HepG2 (cell line): ENCODE measurements around the gene CCDC6. TPM values are rescaled to one million over a fixed set of nuclear protein-coding genes. Genes with fewer than 3 reads are reported as not detected.

ENCODE experiments used
- ATM ChIP-seq: fragments of 450-650 bp; IDR thresholded peaks from 2 replicates; pipeline ENCODE4 v1.7.1; 2017; ENCODE audit warnings: mild to moderate bottlenecking, borderline replicate concordance
- DNMT3B ChIP-seq: conservative IDR thresholded peaks from 2 replicates; pipeline ENCODE4 v1.6.1; 2016; ENCODE audit warnings: missing biosample characterization, control low read depth
- FOXC1 ChIP-seq: sonication (generic); formaldehyde crosslinking; IDR thresholded peaks from 2 replicates; pipeline ENCODE4 v1.8.0; 2022; ENCODE audit warnings: mild to moderate bottlenecking, missing genetic modification reagents, borderline replicate concordance
- HOXA9 ChIP-seq: sonication (generic); formaldehyde crosslinking; IDR thresholded peaks from 2 replicates; pipeline ENCODE4 v1.8.1; 2022; ENCODE audit warnings: missing genetic modification reagents, mild to moderate bottlenecking, moderate library complexity, borderline replicate concordance
- PCBP1 ChIP-seq: fragments of 200-400 bp; formaldehyde crosslinking; IDR thresholded peaks from 2 replicates; pipeline ENCODE4 v1.6.1; 2017; ENCODE audit warnings: mild to moderate bottlenecking, low read depth, low read length, borderline replicate concordance
- PHF20 ChIP-seq: sonication (generic); formaldehyde crosslinking; IDR thresholded peaks from 2 replicates; pipeline ENCODE4 v1.5.0; 2020; ENCODE audit warnings: mild to moderate bottlenecking, missing genetic modification reagents
- POLR2G ChIP-seq: fragments of 200-400 bp; formaldehyde crosslinking; IDR thresholded peaks from 2 replicates; pipeline ENCODE4 v1.6.1; 2018; ENCODE audit warnings: mild to moderate bottlenecking, low read depth, low read length, moderate library complexity
- PPARG ChIP-seq: conservative IDR thresholded peaks from 2 replicates; pipeline ENCODE4 v1.6.1; 2016; ENCODE audit warnings: missing biosample characterization, missing genetic modification reagents
- REL ChIP-seq: sonication (generic); formaldehyde crosslinking; conservative IDR thresholded peaks from 2 replicates; pipeline ENCODE4 v1.8.0; 2022; ENCODE audit warnings: mild to moderate bottlenecking, missing genetic modification reagents, moderate library complexity
- REXO4 ChIP-seq: sonication (generic); formaldehyde crosslinking; IDR thresholded peaks from 2 replicates; pipeline ENCODE4 v1.8.0; 2022; ENCODE audit warnings: missing genetic modification reagents, mild to moderate bottlenecking, borderline replicate concordance
- RXRA ChIP-seq: sonication (generic); formaldehyde crosslinking; IDR thresholded peaks from 2 replicates; pipeline ENCODE4 v1.5.1; 2020; ENCODE audit warnings: missing genetic modification reagents
- TAF15 ChIP-seq: fragments of 200-400 bp; formaldehyde crosslinking; IDR thresholded peaks from one replicate; pipeline ENCODE4 v1.6.1; 2018; ENCODE audit warnings: mild to moderate bottlenecking, low read depth, low read length; ENCODE audit not compliant: poor library complexity, severe bottlenecking
- ZFP1 ChIP-seq: IDR thresholded peaks from 2 replicates; pipeline ENCODE4 v1.6.1; 2016
- ZMAT3 ChIP-seq: sonication (generic); formaldehyde crosslinking; conservative IDR thresholded peaks from 2 replicates; pipeline ENCODE4 v1.7.0; 2021; ENCODE audit warnings: missing genetic modification reagents
- ZNF136 ChIP-seq: sonication (generic); formaldehyde crosslinking; IDR thresholded peaks from 2 replicates; pipeline ENCODE4 v1.8.1; 2022; ENCODE audit warnings: low read depth, mild to moderate bottlenecking, moderate library complexity, missing genetic modification reagents
- ZNF234 ChIP-seq: sonication (generic); formaldehyde crosslinking; conservative IDR thresholded peaks from 2 replicates; pipeline ENCODE4 v1.5.1; 2020; ENCODE audit warnings: mild to moderate bottlenecking, missing genetic modification reagents
- ZNF329 ChIP-seq: sonication (generic); formaldehyde crosslinking; IDR thresholded peaks from 2 replicates; pipeline ENCODE4 v1.9.0; 2021; ENCODE audit warnings: low read depth, mild to moderate bottlenecking, missing genetic modification reagents
- ZNF432 ChIP-seq: sonication (generic); formaldehyde crosslinking; IDR thresholded peaks from 2 replicates; pipeline ENCODE4 v1.5.0; 2020; ENCODE audit warnings: missing genetic modification reagents, mild to moderate bottlenecking, borderline replicate concordance
- ZNF549 ChIP-seq: sonication (generic); formaldehyde crosslinking; IDR thresholded peaks from 2 replicates; pipeline ENCODE4 v1.5.0; 2020; ENCODE audit warnings: missing genetic modification reagents
- ZNF775 ChIP-seq: sonication (generic); formaldehyde crosslinking; IDR thresholded peaks from 2 replicates; pipeline ENCODE4 v1.4.0; 2020; ENCODE audit warnings: missing genetic modification reagents, mild to moderate bottlenecking, moderate library complexity, borderline replicate concordance
- ZNF777 ChIP-seq: sonication (generic); formaldehyde crosslinking; IDR thresholded peaks from 2 replicates; pipeline ENCODE4 v1.4.0; 2020; ENCODE audit warnings: missing genetic modification reagents
- polyA plus RNA-seq, 8 experiments: library from polyadenylated mRNA; depleted of rRNA in 3 of 8; stranded (reverse) in 7 of 8; unstranded in 1 of 8; fragments of >200 nt; fragmentation: Illumina TruSeq in 4 of 8; extraction: Trizol in 4 of 8; gene quantifications; 2 replicates each; pipeline versions ENCODE4 v1.2.1 to v1.2.3, GENCODE V29; 2011 to 2016; ENCODE audit warnings: low read depth in 4 of 8, missing spikeins in 1 of 8, mixed read lengths in 1 of 8; ENCODE audit not compliant: insufficient read depth in 1 of 8
- total RNA-seq, 5 experiments: library from RNA; depleted of rRNA; stranded (reverse); fragments of >200 nt; fragmentation: Illumina TruSeq; extraction: Trizol; gene quantifications; 2 replicates each; pipeline ENCODE4 v1.2.3, GENCODE V29; 2016; ENCODE audit warnings: low read depth in 1 of 5
- TF ChIP-seq, protein P1 (sequence below): sonication (generic); formaldehyde crosslinking; conservative IDR thresholded peaks from 2 replicates; pipeline ENCODE4 v1.4.0; 2020; ENCODE audit warnings: missing genetic modification reagents
- TF ChIP-seq, protein P2 (sequence below): sonication (generic); formaldehyde crosslinking; IDR thresholded peaks from 2 replicates; pipeline ENCODE4 v1.8.0; 2022; ENCODE audit warnings: missing genetic modification reagents, mild to moderate bottlenecking, inconsistent platforms, borderline replicate concordance
- TF ChIP-seq, protein P3 (sequence below): sonication (generic); formaldehyde crosslinking; IDR thresholded peaks from 2 replicates; pipeline ENCODE4 v1.4.0; 2020; ENCODE audit warnings: missing genetic modification reagents, low read depth, mild to moderate bottlenecking, borderline replicate concordance

CCDC6 gene
- total and polyA plus RNA-seq, 2 of the 13 experiments (the other 11 are each of a cell fraction or from before 2014, with no cell fraction given) = 17.9 to 18.3 TPM

DNA sequence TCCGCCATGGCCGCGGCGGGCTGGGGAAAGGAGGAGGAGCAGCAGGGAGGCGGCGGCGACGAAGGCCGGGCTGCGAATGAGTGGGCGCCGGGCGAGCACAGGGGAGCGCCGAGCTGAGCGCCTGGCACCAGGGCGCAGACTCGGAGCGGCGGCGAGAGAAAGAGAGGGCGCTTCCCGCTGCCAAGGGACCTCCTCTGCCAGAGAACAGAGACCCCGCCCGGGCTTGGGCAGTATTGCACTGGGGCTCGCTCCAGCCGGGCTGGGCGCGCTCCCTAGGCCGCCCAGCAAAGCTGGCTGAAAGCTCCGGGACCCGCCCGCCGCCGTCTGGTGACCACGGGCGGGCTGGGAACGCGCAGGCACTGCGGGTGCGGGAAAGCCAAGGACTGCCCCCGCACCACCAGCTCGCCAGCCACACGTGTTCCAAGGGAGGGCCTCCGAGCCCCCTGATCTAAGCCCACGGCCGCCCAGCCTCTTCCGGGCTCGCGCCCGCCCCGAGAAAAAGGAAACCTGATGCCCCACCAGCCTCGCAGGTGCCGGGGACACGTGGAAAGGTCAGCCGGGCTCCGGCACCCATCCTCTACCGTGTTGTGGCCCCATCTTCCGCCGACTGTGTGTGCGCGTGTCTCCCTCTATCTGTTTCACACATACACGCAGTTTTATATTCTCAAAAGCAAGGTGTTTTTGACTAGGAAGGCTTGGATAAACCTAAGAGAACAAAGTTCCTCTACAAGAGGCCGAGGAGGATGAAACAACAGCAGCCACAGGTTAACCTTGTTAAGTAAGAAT lies at the start of gene CCDC6 (continued):
- TF ChIP-seq, protein P1, sequence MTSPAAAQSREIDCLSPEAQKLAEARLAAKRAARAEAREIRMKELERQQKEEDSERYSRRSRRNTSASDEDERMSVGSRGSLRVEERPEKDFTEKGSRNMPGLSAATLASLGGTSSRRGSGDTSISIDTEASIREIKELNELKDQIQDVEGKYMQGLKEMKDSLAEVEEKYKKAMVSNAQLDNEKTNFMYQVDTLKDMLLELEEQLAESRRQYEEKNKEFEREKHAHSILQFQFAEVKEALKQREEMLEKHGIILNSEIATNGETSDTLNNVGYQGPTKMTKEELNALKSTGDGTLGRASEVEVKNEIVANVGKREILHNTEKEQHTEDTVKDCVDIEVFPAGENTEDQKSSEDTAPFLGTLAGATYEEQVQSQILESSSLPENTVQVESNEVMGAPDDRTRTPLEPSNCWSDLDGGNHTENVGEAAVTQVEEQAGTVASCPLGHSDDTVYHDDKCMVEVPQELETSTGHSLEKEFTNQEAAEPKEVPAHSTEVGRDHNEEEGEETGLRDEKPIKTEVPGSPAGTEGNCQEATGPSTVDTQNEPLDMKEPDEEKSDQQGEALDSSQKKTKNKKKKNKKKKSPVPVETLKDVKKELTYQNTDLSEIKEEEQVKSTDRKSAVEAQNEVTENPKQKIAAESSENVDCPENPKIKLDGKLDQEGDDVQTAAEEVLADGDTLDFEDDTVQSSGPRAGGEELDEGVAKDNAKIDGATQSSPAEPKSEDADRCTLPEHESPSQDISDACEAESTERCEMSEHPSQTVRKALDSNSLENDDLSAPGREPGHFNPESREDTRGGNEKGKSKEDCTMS (CRISPR knock-in tag) = no peak
- TF ChIP-seq PHF20 (peak; percentile 73), ZNF432 (no peak), ATM (no peak), REXO4 (no peak), FOXC1 (CRISPR knock-in tag) (peak; percentile 91), ZNF136 (peak; percentile 84; the same call in 1 of the 2 replicates), ZNF329 (CRISPR knock-in tag) (no peak; the same call in 1 of the 2 replicates), TAF15 (no peak), ZMAT3 (peak; percentile 86; the same call in 1 of the 2 replicates), ZNF549 (CRISPR knock-in tag) (no peak), ZFP1 (CRISPR knock-in tag) (peak; percentile 86), PPARG (CRISPR knock-in tag) (peak; percentile 20; the same call in 1 of the 2 replicates), HOXA9 (CRISPR knock-in tag) (no peak), ZNF777 (CRISPR knock-in tag) (peak; percentile 77; the same call in 1 of the 2 replicates), ZNF775 (CRISPR knock-in tag) (no peak), DNMT3B (peak; percentile 77; the same call in 1 of the 2 replicates), REL (peak; percentile 9; the same call in 1 of the 2 replicates), PCBP1 (no peak), ZNF234 (CRISPR knock-in tag) (no peak), POLR2G (peak; percentile 79), RXRA (CRISPR knock-in tag) (peak; percentile 85)
- TF ChIP-seq, protein P2, sequence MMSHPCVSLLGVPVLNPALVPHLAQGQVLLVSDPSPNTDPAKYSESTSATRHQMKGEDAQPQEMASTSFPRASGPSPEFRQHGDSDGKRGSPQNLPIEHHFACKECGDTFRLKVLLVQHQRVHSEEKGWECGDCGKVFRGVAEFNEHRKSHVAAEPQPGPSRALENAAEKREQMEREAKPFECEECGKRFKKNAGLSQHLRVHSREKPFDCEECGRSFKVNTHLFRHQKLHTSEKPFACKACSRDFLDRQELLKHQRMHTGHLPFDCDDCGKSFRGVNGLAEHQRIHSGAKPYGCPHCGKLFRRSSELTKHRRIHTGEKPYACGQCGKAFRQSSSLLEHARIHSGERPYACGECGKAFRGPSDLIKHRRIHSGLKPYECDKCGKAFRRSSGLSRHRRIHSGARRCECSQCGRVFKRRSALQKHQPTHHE (CRISPR knock-in tag) = peak; percentile 94
- TF ChIP-seq, protein P3, sequence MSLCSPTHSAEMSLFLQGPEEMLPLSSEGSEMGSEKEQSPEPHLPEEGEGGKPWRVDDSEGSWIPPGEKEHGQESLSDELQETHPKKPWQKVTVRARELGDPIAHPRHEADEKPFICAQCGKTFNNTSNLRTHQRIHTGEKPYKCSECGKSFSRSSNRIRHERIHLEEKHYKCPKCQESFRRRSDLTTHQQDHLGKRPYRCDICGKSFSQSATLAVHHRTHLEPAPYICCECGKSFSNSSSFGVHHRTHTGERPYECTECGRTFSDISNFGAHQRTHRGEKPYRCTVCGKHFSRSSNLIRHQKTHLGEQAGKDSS (CRISPR knock-in tag) = no peak
